Activated CD4-positive, alpha-beta memory T cell treated with anti-CD3 and anti-CD28 coated beads for 36 hours (primary cell): ENCODE results near the gene NDUFS6. TPM values are rescaled to one million over a fixed set of nuclear protein-coding genes. Genes with fewer than 3 reads are reported as not detected.

Experiments used
- CTCF ChIA-PET: fragments of 350-600 bp; sonication (Branson Sonifier 250); formaldehyde crosslinking; loops from one replicate; lab custom pipeline; 2021; ENCODE audit warnings: antibody characterized with exemption, inconsistent platforms; lab: Charles Lee
- POLR2A ChIA-PET: fragments of 350-600 bp; sonication (Branson Sonifier 250); formaldehyde crosslinking; loops from one replicate; lab custom pipeline; 2021; ENCODE audit warnings: antibody characterized with exemption; lab: Charles Lee
- DNase-seq: peaks from one replicate; pipeline ENCODE4 v3.0.0-alpha.2; 2020
- H3K27ac Mint-ChIP-seq: one replicate; pipeline ENCODE4 v1.8.0; 2021; ENCODE audit warnings: mixed read lengths
- H3K27me3 Mint-ChIP-seq: one replicate; pipeline ENCODE4 v1.8.0; 2021; ENCODE audit warnings: mixed read lengths
- H3K36me3 Mint-ChIP-seq: one replicate; pipeline ENCODE4 v1.8.0; 2021; ENCODE audit warnings: mixed read lengths
- H3K4me1 Mint-ChIP-seq: one replicate; pipeline ENCODE4 v1.8.0; 2021; ENCODE audit warnings: low read depth, mixed read lengths
- H3K4me3 Mint-ChIP-seq: one replicate; pipeline ENCODE4 v1.8.0; 2021; ENCODE audit warnings: mild to moderate bottlenecking, mixed read lengths
- H3K9me3 Mint-ChIP-seq: one replicate; pipeline ENCODE4 v1.8.0; 2021; ENCODE audit warnings: mixed read lengths
- intact Hi-C: fragments of 100-400 bp; cut with micrococcal nuclease; formaldehyde crosslinking; loops from one replicate; pipeline ENCODE4 v1.15.1; 2023
- total RNA-seq, 2 experiments: library from RNA; stranded (reverse); gene quantifications; one replicate each; pipeline ENCODE4 v1.2.3, GENCODE V29; 2021

Gene NDUFS6
- total RNA-seq, 2 experiments from 2014 or later: 38.9 to 39.5 TPM

DNA sequence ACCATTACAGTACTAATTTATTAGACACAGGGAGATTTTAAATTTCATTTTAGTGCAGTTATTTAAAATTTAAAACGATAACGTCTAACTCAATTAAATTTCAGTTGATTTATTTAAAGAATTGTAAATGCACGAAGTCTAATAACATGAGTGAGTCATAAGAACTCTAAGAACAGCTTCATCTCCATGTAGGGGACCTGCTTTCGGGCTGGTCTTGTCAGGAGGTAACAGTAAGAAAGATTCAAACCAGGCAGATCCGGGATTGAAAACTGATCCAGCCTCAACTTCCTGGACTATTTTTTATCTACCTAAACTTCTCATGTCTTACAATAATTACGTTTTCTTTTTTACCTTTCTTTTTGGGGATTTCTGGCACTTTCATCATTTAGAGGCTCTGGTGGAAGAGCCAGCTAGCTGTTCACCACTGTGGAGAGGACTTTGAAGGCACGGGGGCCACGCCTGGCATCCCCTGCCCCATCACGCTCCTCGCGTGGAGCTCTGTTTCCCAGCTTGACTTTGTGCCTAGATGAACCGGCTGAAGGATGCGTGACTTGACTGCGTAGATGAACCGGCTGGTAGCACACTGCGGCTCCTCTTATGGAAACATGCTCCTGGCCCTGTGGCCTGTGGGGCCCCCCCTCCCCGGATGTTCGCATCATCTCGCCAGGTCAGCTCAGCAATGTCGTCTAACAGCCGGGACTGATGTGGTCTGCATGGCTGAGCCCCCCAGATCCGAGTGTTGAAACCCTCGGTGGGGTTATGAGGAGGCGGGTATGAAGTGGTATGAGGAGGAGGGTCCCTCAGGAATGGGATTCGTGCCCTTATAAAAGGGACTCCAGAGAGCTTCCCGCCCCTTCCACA is 26.0 kb downstream of the NDUFS6 start:
- Mint-ChIP-seq H3K36me3 (peaks cover 4% of the 10 kb centered on the region), H3K4me3 (no peak overlapping the region), H3K9me3 (no peaks in the 10 kb centered on the region), H3K27me3 (no peaks in the 10 kb centered on the region), H3K27ac (no peak overlapping the region), H3K4me1 (no peaks in the 10 kb centered on the region)
- DNase-seq: no peak
- CTCF ChIA-PET: no interaction called here
- POLR2A ChIA-PET: no interaction called here
- intact Hi-C loops: no loop called here

DNA sequence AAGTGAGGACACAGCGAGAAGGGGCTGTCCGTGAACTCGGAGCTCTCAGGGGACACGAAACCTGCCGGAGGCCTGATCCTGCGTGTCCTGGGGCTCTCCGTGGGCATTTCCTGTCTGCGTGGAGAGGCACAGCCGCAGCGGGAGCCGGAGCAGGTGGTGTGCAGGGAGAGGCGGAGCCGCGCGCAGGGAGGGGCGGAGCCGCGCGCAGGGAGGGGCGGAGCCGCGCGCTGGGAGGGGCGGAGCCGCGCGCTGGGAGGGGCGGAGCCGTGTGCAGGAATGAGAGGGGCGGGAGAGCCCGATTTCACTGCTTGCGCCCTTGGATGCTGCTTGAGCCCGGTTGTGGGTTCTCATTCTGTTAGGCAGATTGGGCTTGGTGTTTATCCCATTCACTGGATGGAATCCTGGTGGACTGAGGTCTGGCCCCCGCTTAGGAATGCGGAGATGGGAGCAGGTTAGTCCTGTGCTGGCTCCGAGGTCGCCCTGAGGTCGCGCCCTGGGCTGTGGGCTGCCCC is 26.7 kb downstream of the NDUFS6 start:
- Mint-ChIP-seq H3K27ac (no peak overlapping the region), H3K4me1 (no peaks in the 10 kb centered on the region), H3K27me3 (no peaks in the 10 kb centered on the region), H3K9me3 (no peaks in the 10 kb centered on the region), H3K36me3 (peaks cover 4% of the 10 kb centered on the region), H3K4me3 (no peak overlapping the region)
- POLR2A ChIA-PET: no interaction called here
- CTCF ChIA-PET: no interaction called here
- peak; percentile 19 for DNase-seq
- intact Hi-C loops: no loop called here

DNA sequence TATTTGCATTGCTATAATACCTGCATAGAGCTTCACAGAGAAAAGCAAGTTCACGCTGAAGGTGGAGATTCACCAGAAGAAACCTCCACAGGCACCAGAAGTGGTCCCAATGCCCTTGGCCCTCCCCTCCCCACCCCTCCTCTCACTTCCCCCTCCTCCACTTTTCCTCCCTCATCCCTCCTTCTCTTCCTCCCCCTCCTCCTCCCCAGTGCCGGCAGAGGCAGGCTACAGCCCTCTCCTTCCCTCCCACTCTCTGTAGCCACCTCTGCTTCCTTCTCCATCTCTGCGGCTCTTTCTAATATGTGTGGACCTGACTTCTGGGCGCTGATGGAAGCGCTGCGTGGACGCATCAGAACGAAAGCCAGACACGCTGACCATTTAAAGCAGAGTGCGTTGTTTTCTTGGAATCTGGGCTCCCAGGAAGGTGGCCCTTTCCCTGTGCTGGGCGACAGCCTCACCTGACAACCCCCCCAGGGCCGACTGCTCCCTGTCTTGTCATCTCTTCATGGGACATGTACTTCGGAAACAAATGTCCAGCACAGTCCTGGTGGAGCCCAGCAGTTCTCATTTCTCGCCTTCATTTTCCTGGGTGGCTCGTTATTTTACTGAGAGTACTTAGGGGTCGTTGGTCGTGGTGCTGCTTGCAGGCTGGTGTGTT is 29.5 kb downstream of the NDUFS6 start:
- intact Hi-C loops: no loop called here
- no peak for DNase-seq
- Mint-ChIP-seq H3K4me1 (no peaks in the 10 kb centered on the region), H3K36me3 (peaks cover 2% of the 10 kb centered on the region), H3K9me3 (no peaks in the 10 kb centered on the region), H3K27ac (no peak overlapping the region), H3K4me3 (no peak overlapping the region), H3K27me3 (no peaks in the 10 kb centered on the region)
- CTCF ChIA-PET: no interaction called here
- POLR2A ChIA-PET: no interaction called here

DNA sequence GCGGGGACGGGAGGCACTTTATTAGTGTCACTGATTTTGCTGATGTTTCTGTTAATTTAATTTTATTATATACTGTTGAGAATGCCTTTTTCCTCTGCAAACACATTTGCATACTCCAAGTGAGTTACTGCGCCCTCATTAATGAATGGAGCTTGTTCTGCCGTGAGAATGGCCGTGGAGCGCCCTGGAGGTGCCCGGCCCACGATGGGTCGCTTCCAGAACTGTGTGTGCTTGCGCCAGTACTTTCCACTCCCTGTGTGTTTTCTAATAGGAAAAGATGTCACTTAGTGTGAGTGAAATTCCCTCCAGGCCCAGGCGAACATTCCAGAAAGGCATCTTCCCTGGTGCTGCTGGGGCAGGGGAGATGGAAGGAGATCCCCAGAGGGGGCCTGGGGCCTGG is 30.1 kb downstream of the NDUFS6 start:
- DNase-seq: no peak
- POLR2A ChIA-PET: no interaction called here
- Mint-ChIP-seq H3K27me3 (no peaks in the 10 kb centered on the region), H3K36me3 (peaks cover 2% of the 10 kb centered on the region), H3K9me3 (no peaks in the 10 kb centered on the region), H3K27ac (no peak overlapping the region), H3K4me3 (no peak overlapping the region), H3K4me1 (no peaks in the 10 kb centered on the region)
- CTCF ChIA-PET: no interaction called here
- intact Hi-C loops: no loop called here

DNA sequence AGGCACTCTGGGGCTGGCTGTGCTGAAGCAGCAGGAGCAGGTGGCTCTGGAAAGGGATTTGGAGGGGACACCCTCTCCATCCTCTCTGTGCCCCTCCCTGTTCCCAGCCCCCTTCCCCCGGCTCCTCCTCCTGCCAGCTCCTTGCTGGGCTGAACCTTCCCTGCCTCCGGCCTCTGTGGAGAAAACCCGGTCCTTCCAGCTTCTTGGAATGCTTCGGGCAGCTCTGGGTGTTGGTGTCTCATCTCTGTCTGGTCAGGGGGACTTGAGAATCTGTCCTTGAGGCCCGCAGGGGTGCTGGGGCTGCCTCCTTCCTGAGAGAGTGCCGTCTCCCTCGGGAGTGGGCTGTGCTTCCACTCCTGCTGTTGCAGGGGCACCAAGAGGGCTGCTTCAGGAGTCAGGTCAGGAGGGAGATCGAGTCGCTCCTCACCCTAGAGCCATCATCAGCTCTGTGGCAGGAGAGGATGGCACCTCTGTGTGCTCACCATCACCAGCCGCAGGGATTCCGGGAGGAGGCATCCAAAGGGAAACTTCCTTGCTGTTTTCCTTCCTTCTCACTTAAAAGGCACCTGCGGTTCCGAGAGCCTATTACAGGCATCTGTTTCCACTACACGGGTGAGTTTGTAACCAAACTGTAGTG is 30.6 kb downstream of the NDUFS6 start:
- no peaks in the 10 kb centered on the region for H3K9me3 Mint-ChIP-seq
- ChIA-PET CTCF (no interaction called here), POLR2A (no interaction called here)
- H3K4me1 Mint-ChIP-seq: no peaks in the 10 kb centered on the region
- no peak for DNase-seq
- no peak overlapping the region for H3K4me3 Mint-ChIP-seq
- H3K27me3 Mint-ChIP-seq: peaks cover under 1% of the 10 kb centered on the region
- no peak overlapping the region for H3K27ac Mint-ChIP-seq
- intact Hi-C loops: no loop called here
- peaks cover 2% of the 10 kb centered on the region for H3K36me3 Mint-ChIP-seq

DNA sequence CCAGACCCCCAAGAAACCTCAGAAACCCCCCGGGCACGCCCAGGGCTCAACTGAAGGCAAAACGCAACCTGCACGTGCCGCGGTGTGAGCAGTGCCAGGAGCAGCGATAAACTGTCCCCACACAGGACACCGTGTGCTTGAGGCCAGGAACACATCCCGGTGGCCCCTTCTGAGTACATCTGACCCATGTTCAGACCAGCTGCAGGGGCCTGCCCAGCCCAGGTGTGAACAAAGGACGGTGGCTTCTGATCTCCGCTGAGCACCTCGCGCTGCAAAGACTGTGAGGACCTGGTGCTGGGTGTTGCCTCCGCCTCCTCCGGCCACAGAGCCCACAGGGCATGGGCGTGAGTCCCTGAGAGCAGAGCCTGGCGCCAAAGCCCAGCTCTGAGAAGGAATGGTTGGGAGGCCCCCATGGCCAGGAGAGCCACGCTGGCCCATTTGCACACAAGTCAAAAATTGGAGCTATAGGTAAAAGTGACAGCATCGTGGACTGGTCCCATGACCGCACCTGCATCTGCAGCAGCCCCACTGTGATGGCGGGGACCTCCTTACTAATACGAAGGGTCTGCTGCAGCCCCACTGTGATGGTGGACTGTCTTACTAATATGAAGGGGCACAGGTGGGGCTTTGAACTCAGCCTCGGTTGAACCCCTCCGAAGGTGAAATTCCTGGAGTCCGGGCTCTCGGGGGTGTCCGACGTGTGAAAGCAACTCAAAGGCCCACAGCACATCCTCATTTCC is 31.5 kb downstream of the NDUFS6 start:
- H3K9me3 Mint-ChIP-seq: no peaks in the 10 kb centered on the region

GRCh38 chr5:1833264-1834021 is 32.2 kb downstream of the NDUFS6 start:
- H3K27me3 Mint-ChIP-seq: peaks cover 2% of the 10 kb centered on the region
- CTCF ChIA-PET: no interaction called here

More for the DNA sequence above, 31.5 kb downstream of the NDUFS6 start:
- Mint-ChIP-seq H3K36me3 (peaks cover 2% of the 10 kb centered on the region), H3K4me1 (no peaks in the 10 kb centered on the region), H3K4me3 (no peak overlapping the region), H3K27me3 (peaks cover 2% of the 10 kb centered on the region), H3K27ac (no peak overlapping the region)
- DNase-seq: no peak
- CTCF ChIA-PET: no interaction called here
- intact Hi-C loops: no loop called here
- POLR2A ChIA-PET: no interaction called here

DNA sequence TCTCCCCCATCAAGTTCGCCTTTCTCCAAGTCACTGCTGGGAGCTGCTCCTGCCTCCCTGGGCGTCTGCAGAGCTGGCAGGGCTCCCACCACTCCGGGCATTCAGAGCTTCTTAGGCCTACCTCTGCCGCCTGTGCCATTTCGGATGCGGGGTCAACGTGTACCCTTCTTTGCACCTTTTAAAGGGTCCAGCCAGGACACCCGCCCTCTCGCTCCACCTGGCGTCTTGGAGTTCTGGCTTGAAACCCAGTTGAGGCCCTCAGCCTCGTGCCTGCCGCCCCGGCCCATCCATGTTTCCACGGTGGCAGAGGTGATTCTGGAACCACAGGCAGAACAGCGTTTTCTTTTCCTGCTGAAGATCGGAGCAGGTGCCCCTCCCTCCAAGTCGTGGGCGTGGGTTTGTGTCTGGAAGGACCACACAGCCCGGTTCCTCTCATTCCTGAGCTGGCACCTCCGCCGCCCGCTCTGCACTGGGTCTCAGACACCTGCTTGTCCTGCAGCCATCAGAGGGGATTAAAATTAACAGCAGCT is 32.9 kb downstream of the NDUFS6 start:
- Mint-ChIP-seq H3K27ac (no peak overlapping the region), H3K4me1 (no peaks in the 10 kb centered on the region), H3K4me3 (no peak overlapping the region), H3K9me3 (no peaks in the 10 kb centered on the region), H3K27me3 (peaks cover 3% of the 10 kb centered on the region), H3K36me3 (peaks cover 2% of the 10 kb centered on the region)
- no peak for DNase-seq
- intact Hi-C loops: no loop called here
- POLR2A ChIA-PET: no interaction called here
- CTCF ChIA-PET: no interaction called here

More at GRCh38 chr5:1833264-1834021, 32.2 kb downstream of the NDUFS6 start:
- peaks cover 2% of the 10 kb centered on the region for H3K36me3 Mint-ChIP-seq
- H3K27ac Mint-ChIP-seq: no peak overlapping the region
- no peak overlapping the region for H3K4me3 Mint-ChIP-seq
- POLR2A ChIA-PET: interaction anchor here (0.5 kb wide), 1 partner anchor 459 kb away, joined by 3 read pairs; no protein-coding TSS in a partner anchor
- no peaks in the 10 kb centered on the region for H3K4me1 Mint-ChIP-seq
- H3K9me3 Mint-ChIP-seq: no peaks in the 10 kb centered on the region
- no peak for DNase-seq
- intact Hi-C loops: no loop called here

- ChIA-PET POLR2A (no interaction called here), CTCF (no interaction called here)
- no peak for DNase-seq
- Mint-ChIP-seq H3K27ac (no peak overlapping the region), H3K27me3 (peaks cover 7% of the 10 kb centered on the region), H3K4me1 (no peaks in the 10 kb centered on the region), H3K9me3 (no peaks in the 10 kb centered on the region), H3K36me3 (peaks cover 2% of the 10 kb centered on the region), H3K4me3 (no peak overlapping the region)
- intact Hi-C loops: no loop called here
These were observed 33.7 kb downstream of the NDUFS6 start for GRCh38 chr5:1834721-1835429.

DNA sequence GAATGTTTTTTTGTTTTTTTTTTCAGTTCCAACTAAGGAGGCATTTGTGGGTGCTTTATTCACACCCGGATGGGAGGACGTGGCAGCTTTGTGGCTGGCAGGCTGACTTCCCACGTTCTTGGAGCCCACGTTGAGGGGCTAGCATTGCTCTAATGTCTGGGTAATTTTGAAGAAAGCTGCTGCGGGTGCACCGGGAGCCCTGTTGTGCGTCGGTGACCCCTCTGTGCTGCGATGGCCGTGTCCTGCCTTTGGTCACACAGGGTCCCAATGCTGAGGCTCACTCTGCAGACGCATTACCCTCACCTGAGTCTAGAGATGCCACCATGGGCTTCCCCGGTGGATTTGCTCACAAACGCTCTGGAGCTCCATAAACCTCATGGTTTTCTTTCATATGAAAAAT is 34.2 kb downstream of the NDUFS6 start:
- no peak overlapping the region for H3K4me3 Mint-ChIP-seq
- CTCF ChIA-PET: no interaction called here
- POLR2A ChIA-PET: no interaction called here
- H3K36me3 Mint-ChIP-seq: peaks cover 2% of the 10 kb centered on the region
- no peaks in the 10 kb centered on the region for H3K4me1 Mint-ChIP-seq
- no peak overlapping the region for H3K27ac Mint-ChIP-seq
- intact Hi-C loops: no loop called here
- no peak for DNase-seq
- no peaks in the 10 kb centered on the region for H3K9me3 Mint-ChIP-seq
- H3K27me3 Mint-ChIP-seq: peaks cover 8% of the 10 kb centered on the region
